Renal cortex interstitium (tissue), 11 donors: ENCODE measurements around the gene GNL2. TPM values are rescaled to one million over a fixed set of nuclear protein-coding genes. Genes with fewer than 3 reads are reported as not detected.
"Not testable (repeated sequence)": the region's sequence is repeated elsewhere in the genome, so short reads cannot be mapped to it uniquely, and the experiment has no call there.

Experiments used
- DNase-seq, 11 donors: peaks; one replicate each; pipeline ENCODE4 v3.0.0-alpha.2; 2013; ENCODE audit warnings: low read depth in 9 of 11, low spot score in 4 of 11; ENCODE audit errors: extremely low read depth in 1 of 11
- polyA plus RNA-seq, 3 donors: library from polyadenylated mRNA; unstranded; fragments of 120-200 nt; gene quantifications; one replicate each; pipeline ENCODE4 v1.2.1, GENCODE V29; 2013; ENCODE audit not compliant: insufficient read length in 3 of 3

GNL2 gene
- polyA plus RNA-seq, 3 donors = 66.2 to 84.1 (median 74.9) TPM

DNA sequence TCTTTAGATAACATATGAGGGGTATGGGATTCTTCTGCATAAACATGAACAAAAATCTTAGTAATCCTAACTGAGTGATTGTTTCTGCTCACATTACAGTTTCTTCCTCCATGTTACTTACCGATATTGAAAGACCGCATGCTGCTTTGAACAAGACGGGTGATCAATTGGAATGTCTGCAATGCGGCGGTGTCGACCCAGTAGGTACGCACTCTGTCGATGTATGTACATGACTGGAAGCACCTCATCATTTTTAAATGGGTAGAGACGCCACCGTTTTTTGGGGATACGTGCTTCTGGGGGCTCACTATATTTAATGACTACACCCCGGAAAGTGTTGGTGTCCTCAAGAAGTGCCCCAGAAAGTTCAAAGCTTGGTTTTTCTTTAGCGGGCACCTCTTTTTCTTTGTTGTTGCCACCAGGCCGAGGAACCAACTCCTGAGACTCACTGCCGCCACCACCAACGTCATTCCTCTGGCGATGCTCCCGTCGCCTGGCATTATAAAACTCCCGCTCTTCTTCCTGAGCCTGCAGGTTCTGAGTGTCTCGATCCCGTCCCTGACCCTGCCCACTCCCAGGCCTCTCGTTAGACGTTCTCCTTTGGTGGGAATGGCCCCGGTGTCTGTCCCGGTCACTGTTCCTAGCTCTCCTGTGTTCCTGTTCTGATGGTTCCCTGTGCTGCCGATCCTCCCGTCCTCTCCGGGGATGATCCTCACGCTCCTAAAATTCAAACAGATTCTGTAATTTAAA lies 55.5 kb downstream of the GNL2 start:
- no peak for DNase-seq

DNA sequence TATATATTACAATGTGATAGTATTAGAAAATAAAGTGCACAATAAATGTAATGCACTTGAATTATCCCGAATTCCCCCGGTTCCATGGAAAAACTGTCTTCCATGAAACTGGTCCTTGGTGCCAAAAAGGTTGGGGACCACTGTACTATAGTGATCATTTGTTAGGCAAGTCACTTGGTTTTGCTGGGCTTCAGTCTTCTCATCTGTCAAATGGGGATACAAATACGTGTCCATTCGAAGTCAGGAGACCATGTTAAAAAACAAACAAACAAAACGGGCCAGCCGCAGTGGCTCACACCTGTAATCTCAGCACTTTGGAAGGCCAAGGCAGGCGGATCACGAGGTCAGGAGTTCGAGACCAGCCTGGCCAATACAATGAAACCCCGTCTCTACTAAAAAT lies 56.6 kb downstream of the GNL2 start:
- DNase-seq = not testable (repeated sequence)

DNA sequence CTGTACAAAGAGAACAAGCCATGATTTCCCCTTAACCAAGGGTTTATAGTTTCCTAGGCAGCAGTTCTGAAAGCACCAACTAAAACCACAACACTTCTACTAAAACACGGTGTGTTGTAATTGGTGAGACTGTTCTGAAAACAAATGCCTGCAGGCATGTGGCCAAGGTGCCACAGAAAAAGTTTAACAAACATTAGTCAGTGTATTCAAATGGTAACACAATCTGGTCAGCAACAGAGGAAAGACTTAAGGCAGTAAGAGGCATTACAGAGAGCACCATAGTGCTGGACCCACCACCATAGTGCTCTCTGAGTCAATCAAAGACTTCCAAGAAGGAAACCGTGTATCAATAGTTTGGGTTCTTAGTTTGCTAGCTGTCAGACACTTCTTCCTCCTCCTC lies 58.4 kb downstream of the GNL2 start:
- DNase-seq = no peak

DNA sequence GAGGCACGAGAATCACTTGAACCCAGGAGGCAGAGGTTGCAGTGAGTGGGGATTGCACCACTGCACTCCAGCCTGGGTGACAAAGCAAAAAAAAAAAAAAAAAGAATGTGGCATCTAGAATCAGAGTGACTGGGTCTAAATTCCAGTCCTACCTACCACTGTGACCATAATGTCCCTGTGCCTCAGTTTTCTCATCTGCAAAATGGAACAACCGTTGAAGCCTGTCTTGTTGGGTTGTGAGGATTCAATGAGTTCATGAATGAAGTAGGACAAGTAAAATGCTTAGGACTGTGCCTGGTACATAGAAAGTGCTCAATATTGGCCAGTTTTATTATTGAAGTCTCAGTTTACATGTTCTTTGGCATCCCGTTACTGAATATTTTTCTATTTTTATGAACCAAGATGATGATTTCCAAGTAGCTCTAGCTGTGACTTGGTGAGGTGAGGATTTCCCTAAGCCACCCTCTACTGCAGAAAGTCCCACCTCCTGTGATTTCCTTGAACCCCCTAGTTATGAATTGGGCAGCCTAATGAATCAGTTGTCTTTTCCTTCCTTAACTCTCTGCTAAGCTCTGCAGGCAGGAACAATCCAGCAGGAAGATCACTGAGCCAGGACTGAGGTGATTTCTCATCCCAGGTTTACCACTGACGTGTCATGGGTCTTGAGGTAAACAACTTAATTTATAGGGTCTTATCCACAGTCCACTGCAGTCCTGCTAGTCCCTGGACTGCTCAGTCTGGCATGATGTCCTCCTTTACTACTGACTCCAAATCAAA lies 62.2 kb downstream of the GNL2 start:
- DNase-seq = no peak

DNA sequence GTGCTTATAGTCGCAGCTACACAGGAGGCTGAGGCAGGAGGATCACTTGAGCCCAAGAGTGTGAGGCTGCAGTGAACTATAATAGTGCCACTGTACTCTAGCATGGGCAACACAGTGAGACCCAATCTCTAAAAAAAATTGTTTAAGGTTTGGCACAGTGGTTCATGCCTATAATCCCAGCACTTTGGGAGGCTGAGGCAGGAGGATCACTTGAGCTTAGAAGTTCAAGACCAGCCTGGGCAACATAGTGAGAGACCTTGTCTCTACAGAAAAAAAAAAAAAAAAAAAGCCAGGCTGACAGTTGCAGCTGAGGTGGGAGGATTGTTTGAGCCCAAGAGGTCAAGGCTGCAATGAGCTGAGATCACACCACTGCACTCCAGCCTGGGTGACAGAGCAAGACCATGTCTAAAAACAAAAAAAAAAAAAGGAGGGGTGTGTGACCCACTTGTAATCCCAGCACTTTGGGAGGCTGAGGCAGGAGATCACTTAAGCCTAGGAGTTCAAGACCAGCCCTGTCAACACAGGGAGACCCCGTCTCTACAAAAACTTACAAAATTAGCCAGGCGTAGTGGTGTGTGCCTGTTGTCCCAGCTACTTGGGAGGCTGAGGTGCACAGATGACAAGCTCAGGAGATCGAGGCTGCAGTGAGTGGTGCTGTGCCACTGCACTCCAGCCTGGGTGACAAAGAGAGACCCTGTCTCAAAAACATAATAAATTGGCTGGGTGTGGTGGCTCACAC lies 63.1 kb downstream of the GNL2 start:
- not testable (repeated sequence) for DNase-seq

DNA sequence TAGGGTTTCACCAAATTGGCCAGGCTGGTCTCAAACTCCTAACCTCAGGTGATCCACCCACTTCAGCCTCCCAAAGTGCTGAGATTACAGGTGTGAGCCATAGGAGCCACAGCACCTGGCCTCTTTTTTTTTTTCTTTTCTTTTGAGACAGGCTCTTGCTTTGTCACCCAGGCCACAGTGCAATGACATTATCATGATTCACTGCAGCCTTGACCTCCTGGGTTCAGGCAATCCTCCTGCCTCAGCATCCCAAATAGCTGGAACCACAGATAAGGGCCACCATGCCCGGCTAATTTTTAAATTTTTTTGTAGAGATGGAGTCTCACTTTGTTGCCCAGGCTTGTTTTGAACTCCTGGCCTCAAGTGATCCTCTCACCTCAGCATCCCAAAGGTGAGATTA lies 65.8 kb downstream of the GNL2 start:
- DNase-seq = not testable (repeated sequence)

DNA sequence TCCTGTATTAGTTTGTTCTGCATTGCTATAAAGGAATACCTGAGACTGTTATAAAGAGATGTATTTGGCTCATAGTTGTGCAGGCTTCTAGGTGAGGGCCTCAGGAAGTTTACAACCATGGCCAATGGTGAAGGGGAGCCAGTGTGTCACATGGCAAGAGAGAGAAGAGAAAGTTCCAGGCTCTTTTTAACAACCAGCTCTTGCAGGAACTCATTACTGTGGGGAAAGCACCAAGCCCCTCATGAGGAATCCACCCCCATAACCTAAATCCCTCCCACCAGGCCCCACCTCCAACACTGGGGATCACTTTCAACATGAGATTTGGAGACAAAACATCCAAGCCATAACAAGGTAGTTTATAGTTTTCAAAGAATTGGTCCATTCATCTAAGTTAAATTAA lies 76.1 kb downstream of the GNL2 start:
- DNase-seq = no peak

DNA sequence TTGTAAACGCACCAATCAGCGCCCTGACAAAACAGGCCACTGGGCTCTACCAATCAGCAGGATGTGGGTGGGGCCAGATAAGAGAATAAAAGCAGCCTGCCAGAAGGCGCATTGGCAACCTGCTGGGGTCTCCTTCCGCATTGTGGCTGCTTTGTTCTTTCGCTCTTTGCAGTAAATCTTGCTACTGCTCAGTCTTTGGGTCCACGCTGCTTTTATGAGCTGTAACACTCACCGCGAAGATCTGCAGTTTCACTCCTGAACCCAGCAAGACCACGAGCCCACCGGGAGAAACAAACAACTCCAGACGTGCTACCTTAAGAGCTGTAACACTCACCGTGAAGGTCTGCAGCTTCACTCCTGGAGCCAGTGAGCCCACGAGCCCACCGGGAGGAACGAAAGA lies 76.8 kb downstream of the GNL2 start:
- DNase-seq = not testable (repeated sequence)

DNA sequence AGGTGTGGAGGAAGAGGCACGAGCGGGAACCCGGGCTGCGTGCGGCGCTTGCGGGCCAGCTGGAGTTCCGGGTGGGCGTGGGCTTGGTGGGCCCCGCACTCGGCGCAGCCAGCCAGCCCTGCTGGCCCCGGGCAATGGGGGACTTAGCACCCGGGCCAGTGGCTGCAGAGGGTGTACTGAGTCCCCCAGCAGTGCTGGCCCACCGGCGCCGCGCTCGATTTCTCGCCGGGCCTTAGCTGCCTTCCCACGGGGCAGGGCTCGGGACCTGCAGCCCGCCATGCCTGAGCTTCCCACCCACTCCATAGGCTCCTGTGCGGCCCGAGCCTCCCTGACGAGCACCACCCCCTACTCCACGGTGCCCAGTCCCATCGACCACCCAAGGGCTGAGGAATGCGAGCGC lies 77.5 kb downstream of the GNL2 start:
- DNase-seq = not testable (repeated sequence)

DNA sequence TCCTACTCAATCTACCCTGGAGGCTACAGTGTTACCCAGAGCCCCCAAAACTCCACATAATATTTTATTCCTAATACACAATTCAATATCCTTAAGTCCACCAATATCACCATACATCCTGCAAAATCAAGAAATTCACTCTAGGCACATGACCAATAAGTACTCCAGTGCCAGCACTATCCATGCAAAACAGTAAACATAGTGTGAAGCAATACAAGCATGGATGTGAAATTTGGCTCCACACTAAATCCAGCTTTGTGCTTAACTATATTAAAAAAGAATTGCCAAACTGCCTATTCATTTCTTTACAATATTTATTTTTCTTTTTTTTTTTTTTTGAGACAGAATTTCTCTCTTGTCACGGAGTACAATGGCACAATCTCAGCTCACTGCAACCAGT lies 78.2 kb downstream of the GNL2 start:
- DNase-seq = no peak

Other genes starting within 250 kb of the GNL2 start
- gene ZC3H12A, start 121.4 kb downstream of the GNL2 start, polyA plus RNA-seq = 1 to 10 TPM; 1.8 to 3.4 (median 1.9) TPM
- gene MEAF6, start 81.2 kb downstream of the GNL2 start, polyA plus RNA-seq = 100 to 1,000 TPM in 2 of 3 donors, 10 to 100 TPM in 1; 99.5 to 103 (median 101) TPM
- 10 to 100 TPM; 14.2 to 15.3 (median 14.6) TPM for gene SNIP1, start 41.6 kb downstream of the GNL2 start, polyA plus RNA-seq
- gene DNALI1, start 39.0 kb downstream of the GNL2 start, polyA plus RNA-seq = 10 to 100 TPM; 64.5 to 88.0 (median 70.2) TPM
- gene RSPO1, start 39.0 kb upstream of the GNL2 start, polyA plus RNA-seq = 1 to 10 TPM; 4.8 to 8.6 (median 8.3) TPM
- gene CDCA8, start 96.6 kb upstream of the GNL2 start, polyA plus RNA-seq = 10 to 100 TPM; 12.5 to 21.8 (median 21.3) TPM
- gene EPHA10, start 169.2 kb upstream of the GNL2 start, polyA plus RNA-seq = under 1 TPM; 0.10 to 0.36 (median 0.14) TPM
- gene MANEAL, start 197.9 kb upstream of the GNL2 start, polyA plus RNA-seq = 1 to 10 TPM; 2.8 to 4.7 (median 3.8) TPM
- gene C1orf122, start 211.9 kb upstream of the GNL2 start, polyA plus RNA-seq = 10 to 100 TPM; 19.3 to 32.5 (median 30.8) TPM
- gene YRDC, start 212.3 kb upstream of the GNL2 start, polyA plus RNA-seq = 10 to 100 TPM; 11.8 to 14.8 (median 12.6) TPM